HG02759 (cell line): Measurements from ENCODE around the gene CDC23.
"Not testable (repeated sequence)": the region's sequence is repeated elsewhere in the genome, so short reads cannot be mapped to it uniquely, and the experiment has no call there.

Experiments used
- ATAC-seq: cut with Tn5 transposase; IDR thresholded peaks from one replicate; pipeline ENCODE4 v1.9.1; 2021; ENCODE audit warnings: mild to moderate bottlenecking, moderate library complexity; ENCODE audit not compliant: unreplicated experiment

The CDC23 gene

GRCh38 chr5:138143578-138143977 lies 69.5 kb downstream of the CDC23 start:
- ATAC-seq: not testable (repeated sequence)

GRCh38 chr5:138141734-138142133 lies 71.4 kb downstream of the CDC23 start:
- ATAC-seq: no peak

- ATAC-seq: no peak
These were observed 72.9 kb downstream of the CDC23 start for GRCh38 chr5:138140268-138140667.

GRCh38 chr5:138139781-138140090 lies 73.4 kb downstream of the CDC23 start:
- no peak for ATAC-seq

GRCh38 chr5:138138949-138139780 lies 74.0 kb downstream of the CDC23 start, which contains the start of gene NME5:
NME5 (minus strand) TSS chr5:138139428; CDS start chr5:138138780, 648 bp downstream.
- peak; percentile 78 for ATAC-seq
